Keratinocyte (primary cell): ENCODE data around the gene LHPP. TPM values are rescaled to one million over a fixed set of nuclear protein-coding genes. Genes with fewer than 3 reads are reported as not detected.

Experiments used
- DNase-seq: peaks from one replicate; pipeline ENCODE4 v3.0.0-alpha.2; 2011; ENCODE audit warnings: low read depth, missing footprints, low spot score
- FAIRE-seq: peaks from 2 replicates; lab custom pipeline; 2011; peaks lifted over from hg19 to GRCh38; lab: Jason Lieb, UNC
- H2AFZ ChIP-seq: 2 replicates; pipeline ENCODE4 v1.6.0; 2012; ENCODE audit warnings: low read length, control low read depth, inconsistent platforms; ENCODE audit not compliant: control insufficient read depth
- H3K27ac ChIP-seq: 2 replicates; pipeline ENCODE4 v1.5.1; 2011; ENCODE audit warnings: low read length; ENCODE audit not compliant: control insufficient read depth, insufficient read depth
- H3K27me3 ChIP-seq: 3 replicates; pipeline ENCODE4 v1.6.0; 2011; ENCODE audit warnings: low read length; ENCODE audit not compliant: control insufficient read depth, insufficient read depth; ENCODE audit errors: extremely low read depth
- H3K36me3 ChIP-seq, 2 experiments: 2 replicates in 1 of 2; 3 replicates in 1 of 2; pipeline ENCODE4 v1.5.1; 2011; ENCODE audit warnings: low read length in 2 of 2, mild to moderate bottlenecking in 1 of 2; ENCODE audit not compliant: control insufficient read depth in 2 of 2, insufficient read depth in 2 of 2; ENCODE audit errors: extremely low read depth in 1 of 2
- H3K4me1 ChIP-seq: 3 replicates; pipeline ENCODE4 v1.5.1; 2011; ENCODE audit warnings: low read length; ENCODE audit not compliant: control insufficient read depth, insufficient read depth; ENCODE audit errors: extremely low read depth
- H3K4me2 ChIP-seq: 3 replicates; pipeline ENCODE4 v1.6.0; 2011; ENCODE audit warnings: low read depth, low read length; ENCODE audit not compliant: control insufficient read depth, insufficient read depth; ENCODE audit errors: extremely low read depth
- H3K4me3 ChIP-seq, 3 experiments: fragments of 200-600 bp in 1 of 3; sonication (generic) in 1 of 3; 2 replicates in 2 of 3; 3 replicates in 1 of 3; pipeline ENCODE4 v1.5.1; 2011 to 2016; ENCODE audit warnings: low read length in 3 of 3, mild to moderate bottlenecking in 3 of 3, control low read depth in 2 of 3, inconsistent platforms in 1 of 3, low read depth in 1 of 3, mixed read lengths in 1 of 3, mixed run types in 1 of 3, moderate library complexity in 1 of 3; ENCODE audit not compliant: control insufficient read depth in 2 of 3, insufficient read depth in 2 of 3; ENCODE audit errors: extremely low read depth in 1 of 3
- H3K79me2 ChIP-seq: 2 replicates; pipeline ENCODE4 v1.6.0; 2012; ENCODE audit warnings: low read length; ENCODE audit not compliant: control insufficient read depth, insufficient read depth
- H3K9ac ChIP-seq: 3 replicates; pipeline ENCODE4 v1.6.0; 2011; ENCODE audit warnings: low read length; ENCODE audit not compliant: control insufficient read depth, insufficient read depth; ENCODE audit errors: extremely low read depth
- H3K9me1 ChIP-seq: 3 replicates; pipeline ENCODE4 v1.6.0; 2011; ENCODE audit warnings: low read length; ENCODE audit not compliant: control insufficient read depth, insufficient read depth; ENCODE audit errors: extremely low read depth
- H3K9me3 ChIP-seq: 2 replicates; pipeline ENCODE4 v1.5.1; 2012; ENCODE audit warnings: low read depth, low read length; ENCODE audit not compliant: control insufficient read depth
- H4K20me1 ChIP-seq: 3 replicates; pipeline ENCODE4 v1.6.0; 2011; ENCODE audit warnings: low read length; ENCODE audit not compliant: control insufficient read depth, insufficient read depth; ENCODE audit errors: extremely low read depth
- EZH2 ChIP-seq: IDR thresholded peaks from one replicate; pipeline ENCODE4 v1.6.1; 2012; ENCODE audit warnings: inconsistent platforms, mild to moderate bottlenecking, low read length, moderate library complexity
- dilution Hi-C: fragments of 300-500 bp; cut with MboI; formaldehyde crosslinking; loops from one replicate; pipeline ENCODE4 v1.7.0; 2020; ENCODE audit warnings: low sequenced_read_pairs; ENCODE audit not compliant: extremely low pct_ligation_motif_present
- polyA plus RNA-seq, 5 experiments: library from polyadenylated mRNA; depleted of rRNA in 3 of 5; stranded (reverse) in 3 of 5; stranded (forward) in 1 of 5; unstranded in 1 of 5; fragments of >200 nt; gene quantifications; 1 replicate in 1 of 5; 2 replicates in 3 of 5; 3 replicates in 1 of 5; pipeline versions ENCODE4 v1.2.1 to v1.2.3, GENCODE V29; 2011 to 2012; ENCODE audit warnings: missing spikeins in 2 of 5, low read depth in 1 of 5, low replicate concordance in 1 of 5
- TF ChIP-seq, protein P1 (sequence below), 3 experiments: IDR thresholded peaks in 1 of 3; conservative IDR thresholded peaks in 1 of 3; optimal IDR thresholded peaks in 1 of 3; 2 replicates in 2 of 3; 3 replicates in 1 of 3; pipeline versions ENCODE3 to v1.5.1; 2011; ENCODE audit warnings: low read length in 3 of 3, mild to moderate bottlenecking in 3 of 3, moderate library complexity in 2 of 3, control low read depth in 1 of 3, inconsistent platforms in 1 of 3; ENCODE audit not compliant: insufficient read depth in 2 of 3; ENCODE audit errors: extremely low read depth in 1 of 3

The LHPP gene
- polyA plus RNA-seq, 1 donor (not counting 4 experiments of a cell fraction or from before 2014, with no cell fraction given) = 13.1 TPM

DNA sequence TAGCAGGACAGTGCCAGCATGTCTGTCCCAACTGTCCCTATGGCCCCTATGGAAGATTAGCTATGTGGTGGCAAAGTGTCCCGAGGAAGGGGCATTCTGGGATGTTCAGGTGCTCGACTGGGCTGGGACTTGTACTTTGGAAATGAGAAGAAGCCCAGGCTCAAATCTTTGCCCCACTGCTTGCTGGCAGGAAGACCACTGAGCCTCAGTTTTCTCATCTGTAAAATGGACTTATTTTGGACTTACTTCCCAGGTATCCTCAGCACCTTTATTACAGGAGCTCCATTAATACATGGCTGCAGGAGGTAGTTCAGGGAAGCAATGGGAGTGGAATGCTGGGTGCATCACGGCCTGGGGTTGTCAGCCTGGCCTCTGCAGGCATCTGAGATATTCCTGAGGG is 71.2 kb downstream of the LHPP start:
- no peaks in the 10 kb centered on the region for H3K79me2 ChIP-seq
- FAIRE-seq (no peak), DNase-seq (no peak)
- no peak overlapping the region for H3K9ac ChIP-seq
- H3K4me1 ChIP-seq = peaks cover 6% of the 10 kb centered on the region
- no peaks in the 10 kb centered on the region for H3K9me3 ChIP-seq
- no peak overlapping the region for H3K4me3 ChIP-seq
- dilution Hi-C loops = no loop called here
- no peak overlapping the region for H3K27ac ChIP-seq
- TF ChIP-seq, protein P1, sequence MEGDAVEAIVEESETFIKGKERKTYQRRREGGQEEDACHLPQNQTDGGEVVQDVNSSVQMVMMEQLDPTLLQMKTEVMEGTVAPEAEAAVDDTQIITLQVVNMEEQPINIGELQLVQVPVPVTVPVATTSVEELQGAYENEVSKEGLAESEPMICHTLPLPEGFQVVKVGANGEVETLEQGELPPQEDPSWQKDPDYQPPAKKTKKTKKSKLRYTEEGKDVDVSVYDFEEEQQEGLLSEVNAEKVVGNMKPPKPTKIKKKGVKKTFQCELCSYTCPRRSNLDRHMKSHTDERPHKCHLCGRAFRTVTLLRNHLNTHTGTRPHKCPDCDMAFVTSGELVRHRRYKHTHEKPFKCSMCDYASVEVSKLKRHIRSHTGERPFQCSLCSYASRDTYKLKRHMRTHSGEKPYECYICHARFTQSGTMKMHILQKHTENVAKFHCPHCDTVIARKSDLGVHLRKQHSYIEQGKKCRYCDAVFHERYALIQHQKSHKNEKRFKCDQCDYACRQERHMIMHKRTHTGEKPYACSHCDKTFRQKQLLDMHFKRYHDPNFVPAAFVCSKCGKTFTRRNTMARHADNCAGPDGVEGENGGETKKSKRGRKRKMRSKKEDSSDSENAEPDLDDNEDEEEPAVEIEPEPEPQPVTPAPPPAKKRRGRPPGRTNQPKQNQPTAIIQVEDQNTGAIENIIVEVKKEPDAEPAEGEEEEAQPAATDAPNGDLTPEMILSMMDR (optimal IDR thresholded peaks at IDR 0.05 in 1 of 3, IDR thresholded peaks at IDR 0.05 in 1 of 3, conservative IDR thresholded peaks at IDR 0.05 in 1 of 3; ENCODE audit: extremely low read depth in 1 of 3, insufficient read depth in 2 of 3, low read length in 3 of 3) = no peak
- no peak for TF ChIP-seq EZH2
- no peaks in the 10 kb centered on the region for H3K9me1 ChIP-seq
- H3K4me2 ChIP-seq = no peak overlapping the region
- no peaks in the 10 kb centered on the region for H3K36me3 ChIP-seq
- no peaks in the 10 kb centered on the region for H3K27me3 ChIP-seq
- no peak overlapping the region for H2AFZ ChIP-seq
- H4K20me1 ChIP-seq = no peaks in the 10 kb centered on the region

DNA sequence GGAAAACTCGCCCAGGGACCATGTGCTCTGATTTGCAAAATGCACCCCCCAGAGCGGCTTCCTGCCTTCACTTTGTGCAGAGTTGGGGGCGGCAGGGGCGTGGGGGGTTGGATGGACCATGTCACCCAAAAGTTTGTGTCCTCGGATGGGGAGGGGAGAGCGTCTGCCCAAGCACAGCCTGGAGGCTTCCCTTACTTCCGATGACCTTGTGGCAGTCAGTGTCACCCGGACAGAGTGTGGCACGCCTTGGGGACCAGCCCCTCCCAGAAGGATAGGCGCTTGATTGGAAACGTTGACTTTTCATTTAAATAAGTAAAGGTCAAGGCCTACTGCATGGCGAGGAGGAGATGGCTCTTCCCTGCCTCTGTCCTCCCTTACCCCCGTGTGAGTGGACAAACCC is 71.6 kb downstream of the LHPP start:
- no peaks in the 10 kb centered on the region for H3K79me2 ChIP-seq
- no peaks in the 10 kb centered on the region for H3K36me3 ChIP-seq
- no peak overlapping the region for H3K4me3 ChIP-seq
- no peak for FAIRE-seq
- no peaks in the 10 kb centered on the region for H3K9me3 ChIP-seq
- no peaks in the 10 kb centered on the region for H4K20me1 ChIP-seq
- H3K27me3 ChIP-seq = no peaks in the 10 kb centered on the region
- H3K9me1 ChIP-seq = no peaks in the 10 kb centered on the region
- no peak overlapping the region for H2AFZ ChIP-seq
- H3K4me1 ChIP-seq = peaks cover 6% of the 10 kb centered on the region
- dilution Hi-C loops = no loop called here
- H3K4me2 ChIP-seq = no peak overlapping the region
- DNase-seq = no peak
- no peak overlapping the region for H3K9ac ChIP-seq
- TF ChIP-seq, protein P1 (optimal IDR thresholded peaks at IDR 0.05 in 1 of 3, IDR thresholded peaks at IDR 0.05 in 1 of 3, conservative IDR thresholded peaks at IDR 0.05 in 1 of 3; ENCODE audit: extremely low read depth in 1 of 3, insufficient read depth in 2 of 3, low read length in 3 of 3) = no peak
- TF ChIP-seq EZH2 = no peak
- no peak overlapping the region for H3K27ac ChIP-seq
